Measurements from ENCODE around the gene SURF1.
A peak's percentile ranks its signal among the peaks of the same experiment; 100 is the strongest.
"Not testable (repeated sequence)": the region's sequence is repeated elsewhere in the genome, so short reads cannot be mapped to it uniquely, and the experiment has no call there.

Gene SURF1

GRCh38 chr9:133392308-133392707, 36.0 kb upstream of the SURF1 start:
- not testable (repeated sequence) for H3K9me3 Mint-ChIP-seq; ATAC-seq (replicated peaks); DNase-seq; H3K36me3 Mint-ChIP-seq (ENCODE audit: insufficient read depth); H3K4me3 Mint-ChIP-seq; H3K27ac Mint-ChIP-seq; H3K4me1 Mint-ChIP-seq (ENCODE audit: low read depth in 2 of 2)
- peaks cover 10 to 37% of the 10 kb centered on the region in 2 donors for H3K27me3 Mint-ChIP-seq

- not testable (repeated sequence) for H3K4me1 Mint-ChIP-seq (ENCODE audit: low read depth in 2 of 2); H3K4me3 Mint-ChIP-seq; DNase-seq; H3K9me3 Mint-ChIP-seq; H3K36me3 Mint-ChIP-seq (ENCODE audit: insufficient read depth); H3K27ac Mint-ChIP-seq; ATAC-seq (replicated peaks)
- H3K27me3 Mint-ChIP-seq, result peaks cover 10 to 37% of the 10 kb centered on the region in 2 donors
These were observed 35.2 kb upstream of the SURF1 start for GRCh38 chr9:133391449-133391848.

GRCh38 chr9:133390713-133391112, 34.4 kb upstream of the SURF1 start:
- H3K4me3 Mint-ChIP-seq, result no peak overlapping the region
- no peaks in the 10 kb centered on the region for H3K36me3 Mint-ChIP-seq (ENCODE audit: insufficient read depth)
- no peaks in the 10 kb centered on the region for H3K9me3 Mint-ChIP-seq
- H3K27ac Mint-ChIP-seq, result no peak overlapping the region
- H3K4me1 Mint-ChIP-seq (ENCODE audit: low read depth in 2 of 2), result peaks cover 0 to 1% of the 10 kb centered on the region in 2 donors
- no peak for DNase-seq
- ATAC-seq (replicated peaks), result no peak
- H3K27me3 Mint-ChIP-seq, result peaks cover 10 to 36% of the 10 kb centered on the region in 2 donors

- DNase-seq, result no peak
- no peaks in the 10 kb centered on the region for H3K4me1 Mint-ChIP-seq (ENCODE audit: low read depth in 2 of 2)
- ATAC-seq (replicated peaks), result no peak
- H3K36me3 Mint-ChIP-seq (ENCODE audit: insufficient read depth), result no peaks in the 10 kb centered on the region
- no peak overlapping the region for H3K4me3 Mint-ChIP-seq
- H3K27ac Mint-ChIP-seq, result no peak overlapping the region
- H3K9me3 Mint-ChIP-seq, result no peaks in the 10 kb centered on the region
- H3K27me3 Mint-ChIP-seq, result peaks cover 10 to 24% of the 10 kb centered on the region in 2 donors
These were observed 33.3 kb upstream of the SURF1 start for GRCh38 chr9:133389562-133389961.

GRCh38 chr9:133389025-133389557, 32.8 kb upstream of the SURF1 start:
- no peaks in the 10 kb centered on the region for H3K36me3 Mint-ChIP-seq (ENCODE audit: insufficient read depth)
- DNase-seq, result no peak
- H3K27me3 Mint-ChIP-seq, result peaks cover 10 to 21% of the 10 kb centered on the region in 2 donors
- no peak overlapping the region for H3K27ac Mint-ChIP-seq
- ATAC-seq (replicated peaks), result no peak
- H3K4me1 Mint-ChIP-seq (ENCODE audit: low read depth in 2 of 2), result no peaks in the 10 kb centered on the region
- H3K9me3 Mint-ChIP-seq, result no peaks in the 10 kb centered on the region
- no peak overlapping the region for H3K4me3 Mint-ChIP-seq

DNA sequence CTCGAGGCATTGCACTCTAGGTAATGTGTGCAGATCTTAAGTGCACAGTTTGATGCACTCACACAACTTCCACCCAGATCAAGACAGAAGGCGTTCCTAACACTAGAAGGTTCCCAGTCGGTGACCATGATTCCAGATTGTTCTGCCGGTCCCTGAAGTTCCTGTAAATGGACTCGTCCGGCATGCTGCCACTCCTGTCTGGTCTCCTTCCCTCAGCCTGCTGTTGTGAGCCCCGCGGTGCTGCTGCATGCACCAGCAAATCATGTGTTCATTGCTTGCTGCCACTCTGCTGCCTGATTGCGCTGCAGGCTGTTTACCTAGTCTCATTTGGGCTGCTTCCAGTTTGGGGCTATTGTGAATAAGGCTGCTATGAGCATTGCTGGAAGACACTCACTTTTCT, 31.4 kb upstream of the SURF1 start:
- Mint-ChIP-seq H3K9me3 (no peaks in the 10 kb centered on the region), H3K4me3 (no peak overlapping the region), H3K36me3 (ENCODE audit: insufficient read depth) (no peaks in the 10 kb centered on the region), H3K27ac (no peak overlapping the region), H3K4me1 (ENCODE audit: low read depth in 2 of 2) (no peaks in the 10 kb centered on the region), H3K27me3 (peaks cover 10 to 21% of the 10 kb centered on the region in 2 donors)
- DNase-seq (no peak), ATAC-seq (replicated peaks) (no peak)

DNA sequence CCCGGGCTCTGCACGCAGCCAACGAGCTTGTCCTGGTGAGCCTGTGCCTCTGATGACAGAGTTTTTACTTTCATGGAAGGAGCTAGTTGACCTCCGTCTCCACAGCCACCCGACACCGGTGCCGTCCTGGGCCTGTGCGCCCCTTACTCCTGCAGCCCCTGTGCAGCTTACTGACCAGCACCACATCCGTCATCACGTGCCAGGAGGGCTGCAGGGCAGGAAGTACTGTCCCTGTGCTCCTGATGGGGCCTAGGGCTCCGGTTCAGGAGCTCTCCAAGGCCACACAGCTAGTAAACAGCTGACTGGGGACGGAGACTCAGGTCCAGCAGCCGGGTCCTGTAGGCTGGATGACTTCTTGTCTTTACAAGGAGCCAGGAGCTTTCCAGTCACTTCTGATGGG, 30.1 kb upstream of the SURF1 start:
- DNase-seq (no peak), ATAC-seq (replicated peaks) (no peak)
- H3K36me3 Mint-ChIP-seq (ENCODE audit: insufficient read depth), result no peaks in the 10 kb centered on the region
- peaks cover 10 to 21% of the 10 kb centered on the region in 2 donors for H3K27me3 Mint-ChIP-seq
- H3K9me3 Mint-ChIP-seq, result no peaks in the 10 kb centered on the region
- no peaks in the 10 kb centered on the region for H3K4me1 Mint-ChIP-seq (ENCODE audit: low read depth in 2 of 2)
- no peak overlapping the region for H3K27ac Mint-ChIP-seq
- no peak overlapping the region for H3K4me3 Mint-ChIP-seq

- H3K9me3 Mint-ChIP-seq, result no peaks in the 10 kb centered on the region
- peaks cover 10 to 15% of the 10 kb centered on the region in 2 donors for H3K27me3 Mint-ChIP-seq
- DNase-seq (no peak), ATAC-seq (replicated peaks) (no peak)
- H3K27ac Mint-ChIP-seq, result no peak overlapping the region
- no peaks in the 10 kb centered on the region for H3K4me1 Mint-ChIP-seq (ENCODE audit: low read depth in 2 of 2)
- no peaks in the 10 kb centered on the region for H3K36me3 Mint-ChIP-seq (ENCODE audit: insufficient read depth)
- H3K4me3 Mint-ChIP-seq, result no peak overlapping the region
These were observed 29.2 kb upstream of the SURF1 start for GRCh38 chr9:133385452-133385851.

GRCh38 chr9:133384736-133385321, 28.5 kb upstream of the SURF1 start:
- no peak overlapping the region for H3K4me3 Mint-ChIP-seq
- H3K27me3 Mint-ChIP-seq, result peaks cover 4 to 9% of the 10 kb centered on the region in 2 donors
- ATAC-seq (replicated peaks) (no peak), DNase-seq (no peak)
- no peaks in the 10 kb centered on the region for H3K36me3 Mint-ChIP-seq (ENCODE audit: insufficient read depth)
- no peaks in the 10 kb centered on the region for H3K4me1 Mint-ChIP-seq (ENCODE audit: low read depth in 2 of 2)
- H3K27ac Mint-ChIP-seq, result no peak overlapping the region
- no peaks in the 10 kb centered on the region for H3K9me3 Mint-ChIP-seq

- H3K27ac Mint-ChIP-seq, result no peak overlapping the region
- H3K27me3 Mint-ChIP-seq, result no peaks in the 10 kb centered on the region
- no peak for ATAC-seq (replicated peaks)
- H3K4me1 Mint-ChIP-seq (ENCODE audit: low read depth in 2 of 2), result no peaks in the 10 kb centered on the region
- H3K36me3 Mint-ChIP-seq (ENCODE audit: insufficient read depth), result no peaks in the 10 kb centered on the region
- H3K9me3 Mint-ChIP-seq, result no peaks in the 10 kb centered on the region
- no peak overlapping the region for H3K4me3 Mint-ChIP-seq
- no peak for DNase-seq
These were observed 27.2 kb upstream of the SURF1 start for GRCh38 chr9:133383438-133383837.

- Mint-ChIP-seq H3K36me3 (ENCODE audit: insufficient read depth) (no peaks in the 10 kb centered on the region), H3K4me3 (no peak overlapping the region), H3K9me3 (no peaks in the 10 kb centered on the region), H3K27me3 (no peaks in the 10 kb centered on the region), H3K27ac (no peak overlapping the region), H3K4me1 (ENCODE audit: low read depth in 2 of 2) (no peaks in the 10 kb centered on the region)
- ATAC-seq (replicated peaks) (peak; percentile 50), DNase-seq (no peak)
These were observed 26.3 kb upstream of the SURF1 start for GRCh38 chr9:133382507-133383141.

- Mint-ChIP-seq H3K9me3 (no peaks in the 10 kb centered on the region), H3K4me1 (ENCODE audit: low read depth in 2 of 2) (no peaks in the 10 kb centered on the region), H3K36me3 (ENCODE audit: insufficient read depth) (peaks cover 4% of the 10 kb centered on the region), H3K27me3 (no peaks in the 10 kb centered on the region), H3K4me3 (no peak overlapping the region), H3K27ac (no peak overlapping the region)
- ATAC-seq (replicated peaks) (no peak), DNase-seq (no peak)
These were observed 24.4 kb upstream of the SURF1 start for GRCh38 chr9:133380734-133381133.

GRCh38 chr9:133379153-133380086, 23.1 kb upstream of the SURF1 start:
- no peak overlapping the region for H3K27ac Mint-ChIP-seq
- peaks cover 2 to 9% of the 10 kb centered on the region in 2 donors for H3K4me1 Mint-ChIP-seq (ENCODE audit: low read depth in 2 of 2)
- no peaks in the 10 kb centered on the region for H3K9me3 Mint-ChIP-seq
- peaks cover 14% of the 10 kb centered on the region for H3K36me3 Mint-ChIP-seq (ENCODE audit: insufficient read depth)
- ATAC-seq (replicated peaks), result no peak
- no peak for DNase-seq
- H3K27me3 Mint-ChIP-seq, result no peaks in the 10 kb centered on the region
- no peak overlapping the region for H3K4me3 Mint-ChIP-seq

All from effector memory CD8-positive, alpha-beta T cell (primary cell).